ENCODE measurements around the gene GNAQ.
A peak's percentile ranks its signal among the peaks of the same experiment; 100 is the strongest.

The GNAQ gene

DNA sequence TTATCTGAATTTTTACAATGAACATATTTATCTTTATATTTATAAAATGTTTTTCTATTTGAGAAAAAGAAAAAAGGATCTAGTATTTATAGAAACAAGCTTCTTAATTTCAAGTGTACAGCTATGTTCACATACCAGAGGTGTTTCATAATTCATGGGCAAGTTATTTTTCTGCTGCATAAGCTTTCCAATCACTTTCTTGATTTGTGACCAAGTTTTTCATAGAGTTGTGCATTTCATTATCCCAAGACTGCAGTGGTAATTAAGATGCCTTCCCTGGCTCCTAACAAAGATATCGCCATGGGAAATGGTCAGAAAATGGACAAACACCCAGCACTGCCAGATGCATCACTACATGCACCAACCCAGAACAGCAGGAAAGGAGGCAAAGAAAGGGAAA lies 124.6 kb downstream of the GNAQ start:
- H3K27me3 Mint-ChIP-seq (ENCODE audit: low read depth): no peaks in the 10 kb centered on the region
- H3K36me3 Mint-ChIP-seq (ENCODE audit: low read depth): peaks cover 25% of the 10 kb centered on the region
- H3K4me3 Mint-ChIP-seq: no peak overlapping the region
- no peaks in the 10 kb centered on the region for H3K4me1 Mint-ChIP-seq
- H3K9me3 Mint-ChIP-seq: no peaks in the 10 kb centered on the region
- H3K27ac Mint-ChIP-seq: peak overlapping the region in 1 of 3 experiments; percentile 21
- TF ChIP-seq, protein P1, sequence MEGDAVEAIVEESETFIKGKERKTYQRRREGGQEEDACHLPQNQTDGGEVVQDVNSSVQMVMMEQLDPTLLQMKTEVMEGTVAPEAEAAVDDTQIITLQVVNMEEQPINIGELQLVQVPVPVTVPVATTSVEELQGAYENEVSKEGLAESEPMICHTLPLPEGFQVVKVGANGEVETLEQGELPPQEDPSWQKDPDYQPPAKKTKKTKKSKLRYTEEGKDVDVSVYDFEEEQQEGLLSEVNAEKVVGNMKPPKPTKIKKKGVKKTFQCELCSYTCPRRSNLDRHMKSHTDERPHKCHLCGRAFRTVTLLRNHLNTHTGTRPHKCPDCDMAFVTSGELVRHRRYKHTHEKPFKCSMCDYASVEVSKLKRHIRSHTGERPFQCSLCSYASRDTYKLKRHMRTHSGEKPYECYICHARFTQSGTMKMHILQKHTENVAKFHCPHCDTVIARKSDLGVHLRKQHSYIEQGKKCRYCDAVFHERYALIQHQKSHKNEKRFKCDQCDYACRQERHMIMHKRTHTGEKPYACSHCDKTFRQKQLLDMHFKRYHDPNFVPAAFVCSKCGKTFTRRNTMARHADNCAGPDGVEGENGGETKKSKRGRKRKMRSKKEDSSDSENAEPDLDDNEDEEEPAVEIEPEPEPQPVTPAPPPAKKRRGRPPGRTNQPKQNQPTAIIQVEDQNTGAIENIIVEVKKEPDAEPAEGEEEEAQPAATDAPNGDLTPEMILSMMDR (IDR thresholded peaks at IDR 0.05; ENCODE audit: unreplicated experiment in 3 of 3): no peak

DNA sequence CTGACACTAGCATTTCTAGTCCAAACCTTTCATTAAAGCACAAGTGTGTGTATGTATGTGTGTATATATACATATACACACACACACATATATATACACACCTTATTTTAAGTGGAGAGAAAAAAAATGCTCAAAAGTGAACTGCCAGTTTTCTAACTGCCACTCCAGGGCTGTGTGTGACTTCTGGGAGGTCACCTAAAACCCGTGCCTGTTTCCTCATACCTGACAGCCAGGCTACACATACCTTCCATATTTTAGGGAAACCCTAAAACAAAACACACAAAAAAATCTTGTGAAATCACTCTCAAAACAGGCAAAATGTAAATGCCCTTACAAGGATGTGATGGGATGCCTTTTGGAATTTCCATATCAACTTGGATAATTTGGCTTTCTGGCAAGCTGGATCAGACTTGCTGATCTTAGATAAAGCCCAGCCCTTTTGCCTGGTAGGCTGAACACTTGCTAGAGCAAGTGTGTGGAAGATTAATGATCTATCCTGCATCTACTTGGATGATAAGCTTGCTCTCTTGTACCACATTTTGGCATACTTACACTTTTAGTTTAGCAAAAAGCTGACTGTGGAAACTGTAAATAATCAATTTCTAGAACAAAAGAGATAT lies 127.8 kb downstream of the GNAQ start:
- Mint-ChIP-seq H3K27ac (no peak overlapping the region), H3K4me1 (no peaks in the 10 kb centered on the region), H3K36me3 (ENCODE audit: low read depth) (peaks cover 25% of the 10 kb centered on the region), H3K27me3 (ENCODE audit: low read depth) (no peaks in the 10 kb centered on the region), H3K9me3 (no peaks in the 10 kb centered on the region), H3K4me3 (no peak overlapping the region)
- TF ChIP-seq, protein P1 (IDR thresholded peaks at IDR 0.05; ENCODE audit: unreplicated experiment in 3 of 3): no peak

DNA sequence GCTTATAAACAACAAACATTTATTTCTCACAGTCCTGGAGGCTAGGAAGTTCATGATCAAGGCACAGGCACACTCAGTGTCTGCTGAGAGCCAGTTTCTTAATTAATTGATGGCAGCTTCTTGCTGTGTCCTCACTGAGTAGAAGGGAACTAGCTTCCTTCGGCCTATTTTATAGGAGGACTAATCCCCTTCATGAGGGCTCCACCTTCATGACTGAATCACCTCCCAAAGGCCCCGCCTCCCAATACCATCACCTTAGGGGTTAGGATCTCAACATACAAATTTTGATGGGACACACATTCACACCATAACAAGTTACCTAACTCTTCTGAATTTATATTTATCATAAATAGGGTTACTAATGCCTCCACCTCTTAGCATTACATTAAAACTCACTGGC lies 129.8 kb downstream of the GNAQ start:
- H3K4me1 Mint-ChIP-seq: peaks cover 8% of the 10 kb centered on the region
- H3K36me3 Mint-ChIP-seq (ENCODE audit: low read depth): peaks cover 19% of the 10 kb centered on the region
- H3K27me3 Mint-ChIP-seq (ENCODE audit: low read depth): no peaks in the 10 kb centered on the region
- no peaks in the 10 kb centered on the region for H3K9me3 Mint-ChIP-seq
- H3K4me3 Mint-ChIP-seq: no peak overlapping the region
- TF ChIP-seq, protein P1 (IDR thresholded peaks at IDR 0.05; ENCODE audit: unreplicated experiment in 3 of 3): no peak
- H3K27ac Mint-ChIP-seq: no peak overlapping the region

DNA sequence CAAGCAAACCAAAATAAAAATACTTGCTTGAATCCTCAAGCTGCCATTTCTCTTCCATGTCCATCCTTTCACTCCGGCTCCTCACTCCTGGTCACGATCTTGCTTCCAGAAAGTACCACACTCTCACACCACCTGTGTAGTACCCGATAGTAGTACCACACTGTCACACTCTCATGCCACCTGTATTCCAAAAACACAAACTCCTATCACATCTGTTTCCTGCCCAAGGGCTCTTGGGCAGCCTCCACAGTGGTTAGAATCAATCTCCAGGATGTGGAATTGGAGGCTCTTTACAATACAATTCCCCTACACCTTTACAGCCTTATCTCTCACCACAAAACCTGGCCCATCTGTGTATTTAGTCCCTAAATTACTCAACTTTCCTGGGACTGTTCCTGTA lies 130.6 kb downstream of the GNAQ start:
- TF ChIP-seq, protein P1 (IDR thresholded peaks at IDR 0.05; ENCODE audit: unreplicated experiment in 3 of 3): no peak
- Mint-ChIP-seq H3K27me3 (ENCODE audit: low read depth) (no peaks in the 10 kb centered on the region), H3K36me3 (ENCODE audit: low read depth) (peaks cover 19% of the 10 kb centered on the region), H3K4me3 (no peak overlapping the region), H3K4me1 (peaks cover 10% of the 10 kb centered on the region), H3K9me3 (no peaks in the 10 kb centered on the region), H3K27ac (no peak overlapping the region)

DNA sequence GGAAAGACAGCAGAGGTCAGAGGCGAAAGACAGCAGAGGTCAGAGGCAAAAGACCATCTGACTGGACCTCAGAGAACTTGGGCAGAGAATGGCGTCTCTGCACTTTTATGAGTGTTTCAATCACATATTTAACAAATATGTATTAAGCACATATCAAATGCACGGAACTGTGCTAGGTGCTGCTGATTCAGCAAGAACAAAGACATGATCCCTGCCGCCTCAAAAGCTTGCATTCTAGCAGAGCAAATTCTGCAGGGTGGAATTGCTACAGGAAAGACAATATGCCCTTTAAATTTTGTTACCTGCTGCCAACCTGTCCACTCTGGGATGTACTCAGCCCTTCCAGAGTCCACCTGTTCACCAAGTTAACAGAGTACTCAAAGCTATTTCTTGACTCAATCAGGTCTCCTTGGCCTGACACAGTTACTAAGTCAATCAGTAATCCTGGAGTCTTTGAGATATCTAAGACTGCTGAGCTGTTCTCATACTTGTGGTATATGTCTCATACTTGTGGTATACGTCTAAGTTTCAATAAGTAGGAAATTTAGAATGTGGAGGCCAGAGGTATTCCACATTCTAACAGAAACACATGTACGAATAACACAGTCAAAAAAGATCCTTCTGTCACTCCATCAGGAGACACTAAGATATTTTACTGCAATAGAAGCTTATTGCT lies 131.8 kb downstream of the GNAQ start:
- TF ChIP-seq, protein P1 (IDR thresholded peaks at IDR 0.05; ENCODE audit: unreplicated experiment in 3 of 3): no peak
- Mint-ChIP-seq H3K27me3 (ENCODE audit: low read depth) (no peaks in the 10 kb centered on the region), H3K9me3 (no peaks in the 10 kb centered on the region), H3K4me3 (no peak overlapping the region), H3K27ac (no peak overlapping the region), H3K4me1 (peaks cover 10% of the 10 kb centered on the region), H3K36me3 (ENCODE audit: low read depth) (peaks cover 28% of the 10 kb centered on the region)

DNA sequence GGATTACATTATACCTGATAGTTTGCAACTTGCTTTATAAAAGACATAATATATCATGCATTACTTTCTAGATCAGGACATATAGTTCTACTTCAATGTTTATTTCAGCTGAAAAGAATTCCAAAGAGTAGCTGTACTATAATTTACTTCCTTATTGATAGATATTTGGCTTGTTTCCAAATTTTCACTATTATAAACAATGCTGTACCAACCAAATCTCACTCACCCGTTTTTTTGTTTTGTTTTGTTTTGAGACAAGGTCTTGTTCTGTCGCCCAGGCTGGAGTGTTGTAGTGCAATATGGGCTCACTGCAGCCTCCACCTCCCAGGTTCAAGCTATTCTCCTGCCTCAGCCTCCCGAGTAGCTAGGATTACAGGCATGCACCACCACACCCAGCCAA lies 132.7 kb downstream of the GNAQ start:
- Mint-ChIP-seq H3K4me1 (peaks cover 10% of the 10 kb centered on the region), H3K4me3 (no peak overlapping the region), H3K9me3 (no peaks in the 10 kb centered on the region), H3K36me3 (ENCODE audit: low read depth) (peaks cover 28% of the 10 kb centered on the region), H3K27me3 (ENCODE audit: low read depth) (no peaks in the 10 kb centered on the region), H3K27ac (no peak overlapping the region)
- TF ChIP-seq, protein P1 (IDR thresholded peaks at IDR 0.05; ENCODE audit: unreplicated experiment in 3 of 3): no peak
